Heart right ventricle (tissue), 16 donors: Measurements from ENCODE around the gene MIDN. TPM values are rescaled to one million over a fixed set of nuclear protein-coding genes. Genes with fewer than 3 reads are reported as not detected.

Source experiments
- ATAC-seq, 8 donors: fragments of 200-7000 bp; cut with Tn5 transposase; one replicate each; pipeline ENCODE4 v1.9.1; 2020; ENCODE audit warnings: mild to moderate bottlenecking in 8 of 8, moderate library complexity in 8 of 8, moderate number of reproducible peaks in 1 of 8
- DNase-seq, 2 donors: peaks; one replicate each; pipeline ENCODE4 v3.0.0-alpha.2; 2020
- H3K27ac ChIP-seq, 10 donors: fragments of 200-600 bp; sonication (generic) in 2 of 10; one replicate each; pipeline versions ENCODE4 v1.5.0 to v1.8.0; 2020 to 2022; ENCODE audit warnings: mild to moderate bottlenecking in 3 of 10
- H3K27me3 ChIP-seq, 7 donors: fragments of 200-600 bp; one replicate each; pipeline ENCODE4 v1.8.0; 2021 to 2022; ENCODE audit warnings: mild to moderate bottlenecking in 2 of 7
- H3K36me3 ChIP-seq, 9 donors: fragments of 200-600 bp; sonication (generic) in 1 of 9; one replicate each; pipeline versions ENCODE4 v1.5.0 to v1.8.0; 2020 to 2022; ENCODE audit warnings: mild to moderate bottlenecking in 2 of 9
- H3K4me1 ChIP-seq, 9 donors: fragments of 200-600 bp; sonication (generic) in 1 of 9; one replicate each; pipeline versions ENCODE4 v1.5.0 to v1.8.0; 2020 to 2022; ENCODE audit warnings: mild to moderate bottlenecking in 4 of 9
- H3K4me3 ChIP-seq, 10 donors: fragments of 200-600 bp; sonication (generic) in 2 of 10; one replicate each; pipeline versions ENCODE4 v1.5.0 to v1.8.0; 2020 to 2022; ENCODE audit warnings: mild to moderate bottlenecking in 7 of 10, moderate library complexity in 2 of 10
- H3K9me3 ChIP-seq, 11 donors: fragments of 200-600 bp in 10 of 11; sonication (generic) in 2 of 11; one replicate each; pipeline versions ENCODE4 v1.5.0 to v1.8.0; 2013 to 2022; ENCODE audit warnings: mild to moderate bottlenecking in 2 of 11, control low read depth in 1 of 11, moderate library complexity in 1 of 11
- CTCF ChIP-seq, 9 donors: fragments of 200-600 bp; sonication (generic) in 2 of 9; IDR thresholded peaks; one replicate each; pipeline versions ENCODE4 v1.5.0 to v1.8.0; 2021 to 2022; ENCODE audit warnings: antibody characterized with exemption in 9 of 9, mild to moderate bottlenecking in 5 of 9, moderate library complexity in 1 of 9
- WGBS, 2 donors: extraction: QIAGEN DNeasy Blood & Tissue Kit; methylation state at CpG; one replicate each; pipeline ENCODE4 v1.1.7; 2013; ENCODE audit warnings: inconsistent platforms in 1 of 2; 5-methylcytosine and 5-hydroxymethylcytosine counted together
- intact Hi-C, 10 donors: fragments of 100-400 bp; cut with DNase I; formaldehyde crosslinking; loops; one replicate each; pipeline versions ENCODE4 v1.11.1 to v1.14.2; 2022
- polyA plus RNA-seq, 2 donors: library from polyadenylated mRNA; stranded (reverse); fragments of 200-250 nt; gene quantifications; one replicate each; pipeline ENCODE4 v1.2.3, GENCODE V29; 2013
- total RNA-seq, 10 donors: library from RNA; stranded (reverse); fragmentation: NEBNext Ultra II Directional in 3 of 10; extraction: Animal tissue kit (Norgen Biotek cat#: 25700) in 3 of 10; gene quantifications; one replicate each; pipeline versions ENCODE4 v1.2.1 to v1.2.4, GENCODE V29; 2021 to 2023
- donor health status: Arrhythmogenic right ventricular cardiomyopathy.
- donor health status: ischemic (EF 13 %, LVEDD 7.1; RV severe dilation, severe dysfunction).
- donor health status: healthy with polysubstance abuse.
- donor health status: DM: no; HTN: yes; CAD: no.
- donor health status: DM: no; HTN: no; CAD: no.
- donor health status: ischemic (EF 25% LVEDD 6.9; RV normal size, moderate dysfunction).
- donor health status: ischemic (EF 25% LVEDD 5.7; RV mildly dilated, moderate dysfunction).
- donor health status: healthy.
- donor health status: DM: yes; HTN: yes; CAD: no.
- donor health status: Ischemic cardiomyopathy.
- donor health status: ischemic (EF 35%, LVEDD 5.7; RV mildly dilated, moderate dysfunction).
- donor health status: nonischemic (EF 11% LVEDD 7.7; RV severe dilation, severe dysfunction).
- donor health status: DM: yes; HTN: yes; CAD: no.
- donor health status: PGD.
- donor health status: ischemic (EF 29% LVEDD 5.4; RV normal size, mild dysfunction).
- donor health status: nonischemic (EF 23%, LVEDD 6.1; RV moderate dilation, normal function).

The MIDN gene
- total and polyA plus RNA-seq, 12 donors = 22.7 to 236 (median 63.7) TPM

DNA sequence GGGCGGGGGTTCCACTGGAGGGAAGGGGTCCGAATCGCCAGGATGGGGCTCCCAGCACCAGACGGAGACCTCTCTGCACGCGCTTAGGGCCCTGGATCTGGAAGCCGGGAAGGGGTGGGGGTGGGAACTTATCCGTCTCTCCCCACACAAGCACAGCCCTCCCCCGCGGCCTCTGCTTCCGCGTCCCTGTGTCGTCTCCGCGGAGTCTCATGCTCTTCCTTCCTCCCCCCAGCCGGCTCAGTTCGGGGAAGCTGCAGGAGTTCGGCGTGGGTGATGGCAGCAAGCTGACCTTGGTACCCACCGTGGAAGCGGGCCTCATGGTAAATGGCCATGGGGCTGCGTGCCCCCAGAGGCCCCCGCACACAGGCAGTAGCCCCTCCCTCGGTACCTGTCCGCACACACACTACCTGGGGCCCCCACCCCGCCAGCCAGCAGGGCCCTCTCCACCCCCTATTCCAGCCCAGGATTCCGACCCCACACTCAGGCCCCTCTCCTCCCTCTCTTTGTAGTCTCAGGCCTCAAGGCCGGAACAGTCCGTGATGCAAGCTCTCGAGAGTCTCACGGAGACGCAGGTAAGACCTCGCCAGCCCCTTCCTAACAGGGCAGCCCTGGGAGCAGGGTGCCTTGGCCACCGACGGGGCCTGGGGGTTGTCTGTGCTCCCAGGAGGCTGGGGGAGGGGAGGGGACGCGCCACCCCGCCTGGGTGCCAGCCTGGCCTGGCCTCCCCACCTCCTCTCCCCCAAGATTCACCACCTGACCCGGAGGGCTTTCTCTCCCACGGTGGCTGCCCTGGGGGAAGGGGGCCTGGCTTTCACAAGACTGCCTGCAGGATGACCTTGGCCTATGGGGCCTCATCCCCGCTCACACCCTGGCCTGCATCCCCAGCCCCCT, 3.2 kb downstream of the MIDN start:
- Histone ChIP-seq H3K27me3 (no peaks in the 10 kb centered on the region), H3K4me3 (peak overlapping the region; percentile 58 to 99 (median 94)), H3K9me3 (no peaks in the 10 kb centered on the region), H3K4me1 (peaks cover 39 to 75% (median 66%) of the 10 kb centered on the region in 9 donors), H3K27ac (peak overlapping the region; percentile 95 to 100 (median 100)), H3K36me3 (peaks cover 15 to 54% (median 30%) of the 10 kb centered on the region in 9 donors)
- WGBS, 2 donors = 5 to 6% methylated on average over 39 to 41 of the region's 41 CpGs
- no peak for TF ChIP-seq CTCF (IDR thresholded peaks at IDR 0.05)
- intact Hi-C loops = no loop called here
- ATAC-seq (peak; percentile 0 to 20 (median 4)), DNase-seq (peak; percentile 84 to 86)

GRCh38 chr19:1252221-1252820, 3.9 kb downstream of the MIDN start:
- Histone ChIP-seq H3K4me3 (peak overlapping the region; percentile 58 to 99 (median 94)), H3K4me1 (peaks cover 39 to 75% (median 67%) of the 10 kb centered on the region in 9 donors), H3K27ac (peak overlapping the region; percentile 95 to 100 (median 100)), H3K27me3 (no peaks in the 10 kb centered on the region), H3K9me3 (no peaks in the 10 kb centered on the region), H3K36me3 (peaks cover 15 to 62% (median 37%) of the 10 kb centered on the region in 9 donors)
- intact Hi-C loops = no loop called here
- DNase-seq (peak; percentile 91), ATAC-seq (peak; percentile 16 to 60 (median 48))
- no peak for TF ChIP-seq CTCF (IDR thresholded peaks at IDR 0.05)
- 1 to 3% methylated on average over 30 of the region's 30 CpGs for WGBS, 2 donors

DNA sequence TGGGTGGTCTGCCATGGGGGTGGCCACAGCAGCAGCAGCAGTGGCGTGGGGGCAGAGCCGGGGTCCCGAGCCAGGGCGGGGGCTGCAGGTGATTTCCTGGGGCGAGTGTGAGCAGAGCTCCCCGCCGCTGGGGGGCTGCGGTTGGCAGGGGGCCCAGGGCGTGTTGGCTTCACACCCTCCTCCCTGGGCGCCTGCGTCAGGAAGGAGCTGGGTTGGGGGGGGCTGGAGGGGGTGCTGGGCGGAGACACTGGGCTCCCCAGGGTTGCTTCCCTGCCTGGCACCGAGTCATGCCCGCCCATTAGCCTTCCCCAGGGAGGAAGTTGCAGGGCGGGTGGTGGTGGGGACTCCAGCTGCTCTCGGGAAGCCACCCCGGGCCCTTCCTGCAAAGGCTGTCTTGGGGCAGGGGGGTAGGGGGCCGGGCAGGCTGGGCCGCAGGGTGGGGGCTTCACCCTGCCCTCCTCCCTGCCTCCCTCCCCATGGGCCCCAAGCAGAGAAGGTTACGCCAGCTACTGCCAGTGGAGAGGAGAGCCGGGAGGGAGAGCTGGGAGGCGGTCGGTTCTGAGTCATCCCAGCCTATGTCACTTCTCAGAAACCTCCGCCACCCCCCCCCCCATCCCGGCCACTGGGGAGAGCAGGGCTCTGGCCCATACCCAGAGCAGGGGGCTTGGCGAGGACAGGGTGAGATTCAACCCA, 4.6 kb downstream of the MIDN start:
- intact Hi-C loops = no loop called here
- TF ChIP-seq CTCF (IDR thresholded peaks at IDR 0.05) = peak in 5 of 9 donors; percentile 16 to 37 (median 30)
- Histone ChIP-seq H3K27ac (peak overlapping the region; percentile 95 to 100 (median 100)), H3K36me3 (peaks cover 15 to 68% (median 42%) of the 10 kb centered on the region in 9 donors), H3K9me3 (no peaks in the 10 kb centered on the region), H3K27me3 (no peaks in the 10 kb centered on the region), H3K4me3 (peak overlapping the region; percentile 58 to 99 (median 94)), H3K4me1 (peaks cover 35 to 75% (median 67%) of the 10 kb centered on the region in 9 donors)
- peak; percentile 16 to 73 (median 57) for ATAC-seq
- 1 to 2% methylated on average over 20 to 26 of the region's 26 CpGs for WGBS, 2 donors
- DNase-seq = peak; percentile 91 to 94
